ENCODE measurements around the gene FLT4. TPM values are rescaled to one million over a fixed set of nuclear protein-coding genes. Genes with fewer than 3 reads are reported as not detected.

FLT4 gene
- total RNA-seq, 2 experiments from 2014 or later, result 5.2 to 6.0 TPM

Other genes starting within 250 kb of the FLT4 start
- 10 to 100 TPM; 35.4 to 37.5 TPM for gene CNOT6, start 155.2 kb downstream of the FLT4 start, total RNA-seq
- gene SCGB3A1, start 58.1 kb downstream of the FLT4 start, total RNA-seq, result 1 to 10 TPM; 1.1 to 1.7 TPM
- not detected for gene OR2Y1, start 90.5 kb upstream of the FLT4 start, total RNA-seq
- gene MGAT1, start 153.2 kb upstream of the FLT4 start, total RNA-seq, result 100 to 1,000 TPM in 1 of 2 experiments, 10 to 100 TPM in 1; 99.1 to 101 TPM
- 10 to 100 TPM; 21.2 to 23.7 TPM for gene ZFP62, start 211.7 kb upstream of the FLT4 start, total RNA-seq
- gene BTNL8, start 249.6 kb upstream of the FLT4 start, total RNA-seq, result under 1 TPM; 0.12 to 0.20 TPM

Measured in activated naive CD8-positive, alpha-beta T cell treated with anti-CD3 and anti-CD28 coated beads for 36 hours (primary cell).